BLaER1 (cell line): Measurements from ENCODE around the gene NR2C2.

Experiments used
- H3K27ac ChIP-seq: shearing (Covaris generic); formaldehyde crosslinking; 2 replicates; pipeline ENCODE4 v1.8.1; 2022
- H3K27me3 ChIP-seq: shearing (Covaris generic); formaldehyde crosslinking; 2 replicates; pipeline ENCODE4 v1.8.1; 2022
- H3K36me3 ChIP-seq: shearing (Covaris generic); formaldehyde crosslinking; 2 replicates; pipeline ENCODE4 v1.8.1; 2022
- H3K4me1 ChIP-seq: shearing (Covaris generic); formaldehyde crosslinking; 2 replicates; pipeline ENCODE4 v1.8.1; 2022
- H3K4me2 ChIP-seq: shearing (Covaris generic); formaldehyde crosslinking; 2 replicates; pipeline ENCODE4 v1.8.1; 2022
- H3K4me3 ChIP-seq: shearing (Covaris generic); formaldehyde crosslinking; 2 replicates; pipeline ENCODE4 v1.8.1; 2022
- H3K9ac ChIP-seq: shearing (Covaris generic); formaldehyde crosslinking; 2 replicates; pipeline ENCODE4 v1.8.1; 2022
- H3K9me3 ChIP-seq: shearing (Covaris generic); formaldehyde crosslinking; 2 replicates; pipeline ENCODE4 v1.8.1; 2022
- H4K20me1 ChIP-seq: shearing (Covaris generic); formaldehyde crosslinking; 2 replicates; pipeline ENCODE4 v1.8.1; 2022
- Cebpa-rat ChIP-seq: shearing (Covaris generic); IDR thresholded peaks from 2 replicates; pipeline ENCODE4 v1.8.1; 2022

The NR2C2 gene

GRCh38 chr3:14957153-14957552 is 9.8 kb downstream of the NR2C2 start:
- Histone ChIP-seq H3K36me3 (peaks cover 47% of the 10 kb centered on the region), H4K20me1 (peaks cover 94% of the 10 kb centered on the region), H3K9ac (no peak overlapping the region), H3K4me3 (no peak overlapping the region), H3K27me3 (no peaks in the 10 kb centered on the region), H3K4me2 (peak overlapping the region; percentile 50; the same call in 1 of the 2 replicates), H3K4me1 (peaks cover 31% of the 10 kb centered on the region), H3K27ac (no peak overlapping the region), H3K9me3 (no peaks in the 10 kb centered on the region)
- no peak for TF ChIP-seq Cebpa-rat

GRCh38 chr3:14957925-14958324 is 10.5 kb downstream of the NR2C2 start:
- Histone ChIP-seq H3K9me3 (no peaks in the 10 kb centered on the region), H3K9ac (no peak overlapping the region), H3K4me2 (peak overlapping the region; percentile 50), H3K36me3 (peaks cover 47% of the 10 kb centered on the region), H3K27me3 (no peaks in the 10 kb centered on the region), H3K4me1 (peaks cover 31% of the 10 kb centered on the region), H3K27ac (no peak overlapping the region), H3K4me3 (no peak overlapping the region), H4K20me1 (peaks cover 94% of the 10 kb centered on the region)
- TF ChIP-seq Cebpa-rat, result no peak

GRCh38 chr3:14959359-14959943 is 12.1 kb downstream of the NR2C2 start:
- no peak for TF ChIP-seq Cebpa-rat
- Histone ChIP-seq H3K4me1 (peaks cover 31% of the 10 kb centered on the region), H3K9ac (peak overlapping the region; percentile 31; the same call in 1 of the 2 replicates), H3K36me3 (peaks cover 52% of the 10 kb centered on the region), H3K27ac (no peak overlapping the region), H3K4me3 (no peak overlapping the region), H4K20me1 (peaks cover 91% of the 10 kb centered on the region), H3K27me3 (no peaks in the 10 kb centered on the region), H3K9me3 (no peaks in the 10 kb centered on the region), H3K4me2 (peak overlapping the region; percentile 8; the same call in 1 of the 2 replicates)

GRCh38 chr3:14962762-14963161 is 15.4 kb downstream of the NR2C2 start:
- TF ChIP-seq Cebpa-rat, result no peak
- Histone ChIP-seq H3K36me3 (peaks cover 70% of the 10 kb centered on the region), H3K4me1 (peaks cover 18% of the 10 kb centered on the region), H3K9ac (no peak overlapping the region), H3K27ac (no peak overlapping the region), H3K9me3 (peaks cover 18% of the 10 kb centered on the region), H4K20me1 (peaks cover 65% of the 10 kb centered on the region), H3K27me3 (no peaks in the 10 kb centered on the region), H3K4me2 (no peak overlapping the region), H3K4me3 (no peak overlapping the region)

- Histone ChIP-seq H3K4me1 (no peaks in the 10 kb centered on the region), H3K9ac (no peak overlapping the region), H3K4me2 (no peak overlapping the region), H3K9me3 (peaks cover 20% of the 10 kb centered on the region), H3K36me3 (peaks cover 66% of the 10 kb centered on the region), H3K27me3 (no peaks in the 10 kb centered on the region), H3K4me3 (no peak overlapping the region), H4K20me1 (peaks cover 31% of the 10 kb centered on the region; the same call in 1 of the 2 replicates), H3K27ac (no peak overlapping the region)
- no peak for TF ChIP-seq Cebpa-rat
Observed at GRCh38 chr3:14967285-14967684, 19.9 kb downstream of the NR2C2 start.

GRCh38 chr3:14969671-14970070 is 22.3 kb downstream of the NR2C2 start:
- no peak for TF ChIP-seq Cebpa-rat
- Histone ChIP-seq H3K36me3 (peaks cover 71% of the 10 kb centered on the region), H3K4me1 (no peaks in the 10 kb centered on the region)

GRCh38 chr3:14976317-14976716 is 28.9 kb downstream of the NR2C2 start:
- Histone ChIP-seq H3K4me3 (no peak overlapping the region), H3K4me2 (peak overlapping the region; percentile 11; the same call in 1 of the 2 replicates), H3K27ac (no peak overlapping the region), H3K36me3 (peaks cover 57% of the 10 kb centered on the region), H3K4me1 (peaks cover 8% of the 10 kb centered on the region), H3K9me3 (peaks cover 12% of the 10 kb centered on the region; the same call in 1 of the 2 replicates), H4K20me1 (peaks cover 61% of the 10 kb centered on the region), H3K9ac (no peak overlapping the region), H3K27me3 (no peaks in the 10 kb centered on the region)
- no peak for TF ChIP-seq Cebpa-rat

More at GRCh38 chr3:14969671-14970070, 22.3 kb downstream of the NR2C2 start:
- H3K9me3 ChIP-seq, result peaks cover 32% of the 10 kb centered on the region
- no peak overlapping the region for H3K4me3 ChIP-seq
- no peak overlapping the region for H3K4me2 ChIP-seq
- peaks cover 11% of the 10 kb centered on the region; the same call in 1 of the 2 replicates for H4K20me1 ChIP-seq
- H3K27ac ChIP-seq, result no peak overlapping the region
- H3K9ac ChIP-seq, result no peak overlapping the region
- H3K27me3 ChIP-seq, result no peaks in the 10 kb centered on the region

- Histone ChIP-seq H3K9ac (no peak overlapping the region), H3K4me1 (peaks cover 8% of the 10 kb centered on the region), H3K27me3 (no peaks in the 10 kb centered on the region), H3K4me3 (no peak overlapping the region), H3K27ac (no peak overlapping the region), H3K36me3 (peaks cover 31% of the 10 kb centered on the region), H4K20me1 (peaks cover 70% of the 10 kb centered on the region), H3K9me3 (peaks cover 8% of the 10 kb centered on the region; the same call in 1 of the 2 replicates), H3K4me2 (no peak overlapping the region)
- TF ChIP-seq Cebpa-rat, result no peak
Observed at GRCh38 chr3:14980689-14981088, 33.3 kb downstream of the NR2C2 start.

GRCh38 chr3:14984581-14985113 is 37.3 kb downstream of the NR2C2 start:
- Histone ChIP-seq H3K36me3 (peaks cover 19% of the 10 kb centered on the region), H3K9me3 (peaks cover 8% of the 10 kb centered on the region; the same call in 1 of the 2 replicates), H4K20me1 (peaks cover 72% of the 10 kb centered on the region), H3K27ac (no peak overlapping the region), H3K4me2 (no peak overlapping the region), H3K4me1 (no peaks in the 10 kb centered on the region; the same call in 1 of the 2 replicates), H3K4me3 (no peak overlapping the region), H3K27me3 (no peaks in the 10 kb centered on the region), H3K9ac (no peak overlapping the region)
- TF ChIP-seq Cebpa-rat, result no peak

GRCh38 chr3:14988988-14989394 is 41.6 kb downstream of the NR2C2 start:
- Histone ChIP-seq H3K27ac (no peak overlapping the region), H4K20me1 (peaks cover 89% of the 10 kb centered on the region), H3K27me3 (no peaks in the 10 kb centered on the region), H3K4me1 (peaks cover 7% of the 10 kb centered on the region; the same call in 1 of the 2 replicates), H3K9ac (no peak overlapping the region), H3K9me3 (peaks cover 4% of the 10 kb centered on the region; the same call in 1 of the 2 replicates), H3K4me3 (no peak overlapping the region), H3K36me3 (peaks cover 9% of the 10 kb centered on the region; the same call in 1 of the 2 replicates), H3K4me2 (no peak overlapping the region)
- TF ChIP-seq Cebpa-rat, result no peak
